WTC11 (cell line): ENCODE measurements around the gene RTBDN. TPM values are rescaled to one million over a fixed set of nuclear protein-coding genes. Genes with fewer than 3 reads are reported as not detected.

Experiments
- ATAC-seq: fragments of 200-7000 bp; cut with Tn5 transposase; 2 replicates; pipeline ENCODE4 v1.10.0; 2021; ENCODE audit warnings: mild to moderate bottlenecking, moderate library complexity
- CTCF ChIA-PET: fragments of 300-600 bp; sonication (Branson Sonifier 250); formaldehyde crosslinking; loops from one replicate; lab custom pipeline; 2021; ENCODE audit warnings: antibody characterized with exemption; lab: Charles Lee
- POLR2A ChIA-PET: fragments of 350-600 bp; sonication (Branson Sonifier 250); formaldehyde crosslinking; loops from one replicate; lab custom pipeline; 2021; ENCODE audit warnings: antibody characterized with exemption; lab: Charles Lee
- DNase-seq: peaks from one replicate; pipeline ENCODE4 v3.0.0; 2021; ENCODE audit warnings: low spot score
- H3K27ac Mint-ChIP-seq: 2 replicates; pipeline ENCODE4 v1.8.0; 2021; ENCODE audit warnings: mixed read lengths
- H3K27me3 Mint-ChIP-seq: 2 replicates; pipeline ENCODE4 v1.8.0; 2021; ENCODE audit warnings: low read depth, mild to moderate bottlenecking, moderate library complexity, mixed read lengths
- H3K36me3 Mint-ChIP-seq: 2 replicates; pipeline ENCODE4 v1.8.0; 2021; ENCODE audit warnings: mixed read lengths
- H3K4me1 Mint-ChIP-seq: 2 replicates; pipeline ENCODE4 v1.8.0; 2022; ENCODE audit warnings: mixed read lengths
- H3K4me3 Mint-ChIP-seq: 2 replicates; pipeline ENCODE4 v1.8.0; 2021; ENCODE audit warnings: mild to moderate bottlenecking, moderate library complexity, mixed read lengths
- H3K9me3 Mint-ChIP-seq: 2 replicates; pipeline ENCODE4 v1.8.0; 2021; ENCODE audit warnings: mixed read lengths
- ARID4B ChIP-seq: sonication (generic); formaldehyde crosslinking; IDR thresholded peaks from 2 replicates; pipeline ENCODE4 v1.8.0; 2023; ENCODE audit warnings: missing genetic modification reagents, mild to moderate bottlenecking, borderline replicate concordance
- CREM ChIP-seq: sonication (generic); formaldehyde crosslinking; IDR thresholded peaks from 2 replicates; pipeline ENCODE4 v1.8.1; 2022; ENCODE audit warnings: mild to moderate bottlenecking, missing genetic modification reagents, moderate library complexity
- FOXJ3 ChIP-seq: sonication (generic); formaldehyde crosslinking; IDR thresholded peaks from 2 replicates; pipeline ENCODE4 v1.9.0; 2021; ENCODE audit warnings: missing genetic modification reagents, mild to moderate bottlenecking, borderline replicate concordance
- FOXK1 ChIP-seq: sonication (generic); formaldehyde crosslinking; IDR thresholded peaks from 2 replicates; pipeline ENCODE4 v1.8.0; 2022; ENCODE audit warnings: mild to moderate bottlenecking, moderate library complexity, missing genetic modification reagents
- FOXP4 ChIP-seq: sonication (generic); formaldehyde crosslinking; IDR thresholded peaks from 2 replicates; pipeline ENCODE4 v1.8.0; 2022; ENCODE audit warnings: mild to moderate bottlenecking, missing genetic modification reagents
- HMGXB4 ChIP-seq: sonication (generic); formaldehyde crosslinking; IDR thresholded peaks from 2 replicates; pipeline ENCODE4 v1.8.1; 2023; ENCODE audit warnings: mild to moderate bottlenecking, moderate library complexity, missing genetic modification reagents
- JAZF1 ChIP-seq: fragments of 250-450 bp; sonication (Bioruptor Pico); IDR thresholded peaks from 2 replicates; pipeline ENCODE4 v1.9.0; 2021; ENCODE audit warnings: moderate library complexity, mild to moderate bottlenecking, inconsistent platforms
- NR1H2 ChIP-seq: sonication (generic); formaldehyde crosslinking; IDR thresholded peaks from 2 replicates; pipeline ENCODE4 v1.9.0; 2021; ENCODE audit warnings: mild to moderate bottlenecking, moderate library complexity, missing genetic modification reagents
- NR3C1 ChIP-seq: sonication (generic); formaldehyde crosslinking; conservative IDR thresholded peaks from 2 replicates; pipeline ENCODE4 v1.8.1; 2023; ENCODE audit warnings: low read depth, mild to moderate bottlenecking, missing genetic modification reagents
- RORB ChIP-seq: fragments of 250-450 bp; sonication (Bioruptor Pico); IDR thresholded peaks from 2 replicates; pipeline ENCODE4 v1.9.0; 2021; ENCODE audit warnings: mild to moderate bottlenecking
- ZBTB21 ChIP-seq: sonication (generic); formaldehyde crosslinking; IDR thresholded peaks from 2 replicates; pipeline ENCODE4 v1.8.1; 2023; ENCODE audit warnings: mild to moderate bottlenecking, missing genetic modification reagents, borderline replicate concordance
- ZBTB43 ChIP-seq: sonication (generic); formaldehyde crosslinking; IDR thresholded peaks from 2 replicates; pipeline ENCODE4 v1.8.1; 2023; ENCODE audit warnings: mild to moderate bottlenecking, missing genetic modification reagents
- total RNA-seq: library from RNA; stranded (reverse); gene quantifications from 3 replicates; pipeline ENCODE4 v1.2.3, GENCODE V29; 2021
- TF ChIP-seq, protein P1 (sequence below): sonication (generic); formaldehyde crosslinking; IDR thresholded peaks from 2 replicates; pipeline ENCODE4 v1.8.1; 2022; ENCODE audit warnings: mild to moderate bottlenecking, moderate library complexity, missing genetic modification reagents
- TF ChIP-seq, protein P2 (sequence below): fragments of 250-450 bp; sonication (Bioruptor Pico); IDR thresholded peaks from 2 replicates; pipeline ENCODE4 v1.9.0; 2021; ENCODE audit warnings: moderate library complexity, mild to moderate bottlenecking, inconsistent platforms, borderline replicate concordance
- TF ChIP-seq, protein P3 (sequence below): sonication (generic); formaldehyde crosslinking; IDR thresholded peaks from 2 replicates; pipeline ENCODE4 v1.8.1; 2023; ENCODE audit warnings: mild to moderate bottlenecking, missing genetic modification reagents, moderate library complexity

RTBDN gene
- total RNA-seq, 1 experiment from 2014 or later, result 2.4 TPM

GRCh38 chr19:12838182-12838885 lies 4.0 kb upstream of the RTBDN start, which contains the start of gene MAST1 (continued):
- TF ChIP-seq ZBTB21 (CRISPR knock-in tag), result no peak
- TF ChIP-seq RORB (CRISPR knock-in tag), result no peak
- TF ChIP-seq, protein P1, sequence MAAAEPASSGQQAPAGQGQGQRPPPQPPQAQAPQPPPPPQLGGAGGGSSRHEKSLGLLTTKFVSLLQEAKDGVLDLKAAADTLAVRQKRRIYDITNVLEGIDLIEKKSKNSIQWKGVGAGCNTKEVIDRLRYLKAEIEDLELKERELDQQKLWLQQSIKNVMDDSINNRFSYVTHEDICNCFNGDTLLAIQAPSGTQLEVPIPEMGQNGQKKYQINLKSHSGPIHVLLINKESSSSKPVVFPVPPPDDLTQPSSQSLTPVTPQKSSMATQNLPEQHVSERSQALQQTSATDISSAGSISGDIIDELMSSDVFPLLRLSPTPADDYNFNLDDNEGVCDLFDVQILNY (CRISPR knock-in tag), result no peak
- TF ChIP-seq HMGXB4 (CRISPR knock-in tag), result 0 out of 2 replicates have a peak, but pooled peaks have one; percentile 52
- no peak for TF ChIP-seq FOXJ3 (CRISPR knock-in tag)
- TF ChIP-seq, protein P2, sequence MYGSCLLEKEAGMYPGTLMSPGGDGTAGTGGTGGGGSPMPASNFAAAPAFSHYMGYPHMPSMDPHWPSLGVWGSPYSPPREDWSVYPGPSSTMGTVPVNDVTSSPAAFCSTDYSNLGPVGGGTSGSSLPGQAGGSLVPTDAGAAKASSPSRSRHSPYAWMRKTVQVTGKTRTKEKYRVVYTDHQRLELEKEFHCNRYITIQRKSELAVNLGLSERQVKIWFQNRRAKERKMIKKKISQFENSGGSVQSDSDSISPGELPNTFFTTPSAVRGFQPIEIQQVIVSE, result no peak

DNA sequence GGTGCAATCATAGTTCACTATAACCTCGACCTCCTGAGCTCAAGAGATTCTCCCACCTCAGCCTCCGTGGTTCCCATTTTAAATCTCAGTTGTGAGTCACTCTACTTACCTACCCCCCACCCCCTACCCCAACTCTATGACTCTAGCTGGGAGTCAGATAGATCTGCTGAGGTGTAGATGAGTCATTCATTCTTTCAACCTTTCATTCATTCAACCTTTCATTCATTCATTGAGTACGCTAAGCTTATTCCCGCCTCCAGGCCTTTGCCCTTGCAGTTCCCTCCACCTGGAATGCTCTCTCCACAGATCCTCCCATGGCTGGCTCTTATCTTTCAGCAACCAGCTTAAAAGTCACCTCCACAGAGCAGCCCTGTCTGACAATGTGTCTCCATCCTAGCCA lies 2.8 kb upstream of the RTBDN start:
- ATAC-seq (no peak), DNase-seq (no peak)
- Mint-ChIP-seq H3K27me3 (peaks cover 43% of the 10 kb centered on the region), H3K4me1 (peaks cover 47% of the 10 kb centered on the region), H3K36me3 (no peaks in the 10 kb centered on the region), H3K4me3 (peak overlapping the region; percentile 64), H3K27ac (no peak overlapping the region), H3K9me3 (no peaks in the 10 kb centered on the region)
- TF ChIP-seq CREM (CRISPR knock-in tag), result no peak
- TF ChIP-seq, protein P3, sequence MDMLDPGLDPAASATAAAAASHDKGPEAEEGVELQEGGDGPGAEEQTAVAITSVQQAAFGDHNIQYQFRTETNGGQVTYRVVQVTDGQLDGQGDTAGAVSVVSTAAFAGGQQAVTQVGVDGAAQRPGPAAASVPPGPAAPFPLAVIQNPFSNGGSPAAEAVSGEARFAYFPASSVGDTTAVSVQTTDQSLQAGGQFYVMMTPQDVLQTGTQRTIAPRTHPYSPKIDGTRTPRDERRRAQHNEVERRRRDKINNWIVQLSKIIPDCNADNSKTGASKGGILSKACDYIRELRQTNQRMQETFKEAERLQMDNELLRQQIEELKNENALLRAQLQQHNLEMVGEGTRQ, result no peak
- TF ChIP-seq ARID4B (CRISPR knock-in tag), result no peak
- TF ChIP-seq JAZF1 (CRISPR knock-in tag), result no peak
- no peak for TF ChIP-seq NR3C1 (CRISPR knock-in tag)
- no peak for TF ChIP-seq FOXP4 (CRISPR knock-in tag)
- no peak for TF ChIP-seq RORB (CRISPR knock-in tag)
- TF ChIP-seq NR1H2 (CRISPR knock-in tag), result no peak
- no peak for TF ChIP-seq FOXK1 (CRISPR knock-in tag)
- no peak for TF ChIP-seq ZBTB43 (CRISPR knock-in tag)
- CTCF ChIA-PET, result interaction anchor here (0.6 to 1.3 kb wide), 3 partner anchors 9 to 33 kb away, joined by 3 to 5 read pairs (median 5); no protein-coding TSS in a partner anchor
- POLR2A ChIA-PET, result no interaction called here
